Measurements from ENCODE around the gene ANKRD31.
"Not testable (repeated sequence)": the region's sequence is repeated elsewhere in the genome, so short reads cannot be mapped to it uniquely, and the experiment has no call there.

GRCh38 chr5:75250452-75250851 is 13.8 kb upstream of the ANKRD31 start:
- TF ChIP-seq EZH2 (IDR thresholded peaks at IDR 0.05; ENCODE audit: low read depth); CTCF (conservative IDR thresholded peaks at IDR 0.05): not testable (repeated sequence)

All from PC-9 (cell line).